Measurements from ENCODE around the gene CNP. TPM values are rescaled to one million over a fixed set of nuclear protein-coding genes. Genes with fewer than 3 reads are reported as not detected.
"Not testable (repeated sequence)": the region's sequence is repeated elsewhere in the genome, so short reads cannot be mapped to it uniquely, and the experiment has no call there.

The CNP gene
- total and polyA plus RNA-seq, 2 donors (not counting 1 experiment from before 2014, with no cell fraction given) = 19.0 to 45.2 TPM

GRCh38 chr17:41930009-41930832, 36.4 kb upstream of the CNP start, which contains the start of gene ODAD4:
Gene ODAD4, plus strand, starts transcription at chr17:41930617. Its CDS starts 107 bp downstream, at chr17:41930724.
- Histone ChIP-seq H3K27me3 (replicated peaks in 1 of 4; ENCODE audit: control extremely low read depth in 1 of 4, control insufficient read depth in 3 of 4, insufficient read depth in 4 of 4, low read length in 3 of 4) (no peaks in the 10 kb centered on the region), H3K36me3 (replicated peaks in 1 of 2; ENCODE audit: control extremely low read depth in 1 of 2, control insufficient read depth in 1 of 2, extremely low read depth in 1 of 2, insufficient read depth in 2 of 2, low read length in 1 of 2) (no peaks in the 10 kb centered on the region), H3K9ac (ENCODE audit: low read length) (peak within 1 kb of the TSS; percentile 79), H3K4me3 (ENCODE audit: control extremely low read depth in 1 of 5, extremely low read depth in 1 of 5, insufficient read depth in 1 of 5, low read depth in 2 of 5, low read length in 4 of 5) (peak within 1 kb of the TSS; percentile 46 to 92 (median 81)), H3K4me2 (replicated peaks; ENCODE audit: low read depth, low read length, poor library complexity, severe bottlenecking) (peak within 1 kb of the TSS; percentile 89), H3K79me2 (ENCODE audit: control insufficient read depth, insufficient read depth, low read length) (no peaks in the 10 kb centered on the region), H3K9me3 (ENCODE audit: control extremely low read depth in 1 of 3, control insufficient read depth in 2 of 3, insufficient read depth in 1 of 3, low read length in 2 of 3) (no peaks in the 10 kb centered on the region), H2AFZ (ENCODE audit: insufficient read depth, low read depth, low read length, poor library complexity, severe bottlenecking) (peak within 1 kb of the TSS; percentile 94), H3K27ac (ENCODE audit: low read length in 2 of 2) (peak within 1 kb of the TSS; percentile 60 to 83), H4K20me1 (ENCODE audit: control insufficient read depth, insufficient read depth, low read length, poor library complexity, severe bottlenecking) (no peaks in the 10 kb centered on the region), H3K4me1 (ENCODE audit: control insufficient read depth in 2 of 2, insufficient read depth in 2 of 2, low read length in 2 of 2) (peaks cover 10 to 32% of the 10 kb centered on the region in 2 donors)
- peak within 1 kb of the TSS; percentile 96 for H3K4me3 Mint-ChIP-seq
- ChIA-PET POLR2A (interaction anchor here (0.5 to 2.3 kb wide), 11 partner anchors 9 to 1032 kb away, joined by 3 to 16 read pairs (median 5); partner anchors contain the start of genes ACLY, CNP, DNAJC7 and KAT2A), CTCF (interaction anchor here (0.7 to 1.6 kb wide), 7 partner anchors 11 to 764 kb away, joined by 3 to 5 read pairs (median 3); partner anchors contain the start of genes ACLY, CNP, NKIRAS2 and P3H4)
- no peak for TF ChIP-seq CTCF (IDR thresholded peaks at IDR 0.05)
- no peak for TF ChIP-seq EZH2 (IDR thresholded peaks at IDR 0.05; ENCODE audit: borderline replicate concordance, insufficient read depth, low read depth, low read length, poor library complexity, severe bottlenecking)
- WGBS (ENCODE audit: insufficient coverage) = 3% methylated on average over 38 of the region's 43 CpGs
- peak; percentile 99 for ATAC-seq (ENCODE audit: low read depth)
- peaks cover 30% of the 10 kb centered on the region for H3K4me1 Mint-ChIP-seq
- intact Hi-C loops (cut with micrococcal nuclease) = loop anchor here (1.0 to 2.0 kb wide), 6 partner anchors 11 to 186 kb away; partner anchors contain the start of genes DHX58, KLHL11 and NKIRAS2
- peak within 1 kb of the TSS; percentile 88 for H3K27ac Mint-ChIP-seq
- no peaks in the 10 kb centered on the region for H3K9me3 Mint-ChIP-seq (ENCODE audit: insufficient read depth)
- H3K27me3 Mint-ChIP-seq = no peaks in the 10 kb centered on the region
- DNase-seq = peak; percentile 95

- not testable (repeated sequence) for H4K20me1 ChIP-seq (ENCODE audit: control insufficient read depth, insufficient read depth, low read length, poor library complexity, severe bottlenecking); H3K36me3 ChIP-seq (replicated peaks in 1 of 2; ENCODE audit: control extremely low read depth in 1 of 2, control insufficient read depth in 1 of 2, extremely low read depth in 1 of 2, insufficient read depth in 2 of 2, low read length in 1 of 2); DNase-seq; H3K79me2 ChIP-seq (ENCODE audit: control insufficient read depth, insufficient read depth, low read length); H3K9me3 ChIP-seq (ENCODE audit: control extremely low read depth in 1 of 3, control insufficient read depth in 2 of 3, insufficient read depth in 1 of 3, low read length in 2 of 3); H3K9me3 Mint-ChIP-seq (ENCODE audit: insufficient read depth); H3K27me3 ChIP-seq (replicated peaks in 1 of 4; ENCODE audit: control extremely low read depth in 1 of 4, control insufficient read depth in 3 of 4, insufficient read depth in 4 of 4, low read length in 3 of 4); H3K27me3 Mint-ChIP-seq
- ChIA-PET CTCF (interaction anchor here (0.7 to 1.6 kb wide), 7 partner anchors 12 to 763 kb away, joined by 3 to 5 read pairs (median 3); partner anchors contain the start of genes ACLY, CNP, NKIRAS2 and P3H4), POLR2A (interaction anchor here (0.5 to 2.3 kb wide), 10 partner anchors 10 to 1032 kb away, joined by 3 to 16 read pairs (median 5); partner anchors contain the start of genes ACLY, CNP, DNAJC7 and KAT2A)
- H3K4me1 ChIP-seq (ENCODE audit: control insufficient read depth in 2 of 2, insufficient read depth in 2 of 2, low read length in 2 of 2) = peaks cover 10 to 29% of the 10 kb centered on the region in 2 donors
- H3K4me3 ChIP-seq (ENCODE audit: control extremely low read depth in 1 of 5, extremely low read depth in 1 of 5, insufficient read depth in 1 of 5, low read depth in 2 of 5, low read length in 4 of 5) = peak overlapping the region; percentile 46 to 92 (median 81)
- peak overlapping the region; percentile 79 for H3K9ac ChIP-seq (ENCODE audit: low read length)
- H3K4me1 Mint-ChIP-seq = peaks cover 29% of the 10 kb centered on the region
- H3K27ac Mint-ChIP-seq = peak overlapping the region; percentile 88
- ATAC-seq (ENCODE audit: low read depth) = peak; percentile 42
- H3K27ac ChIP-seq (ENCODE audit: low read length in 2 of 2) = peak overlapping the region; percentile 57 to 83
- peak overlapping the region; percentile 94 for H2AFZ ChIP-seq (ENCODE audit: insufficient read depth, low read depth, low read length, poor library complexity, severe bottlenecking)
- peak overlapping the region; percentile 96 for H3K4me3 Mint-ChIP-seq
- intact Hi-C loops (cut with micrococcal nuclease) = loop anchor here (1.0 to 2.0 kb wide), 6 partner anchors 11 to 186 kb away; partner anchors contain the start of genes DHX58, KLHL11 and NKIRAS2
- 85% methylated on average over 4 of the region's 18 CpGs for WGBS (ENCODE audit: insufficient coverage)
- peak overlapping the region; percentile 89 for H3K4me2 ChIP-seq (replicated peaks; ENCODE audit: low read depth, low read length, poor library complexity, severe bottlenecking)
These were observed 35.8 kb upstream of the CNP start for GRCh38 chr17:41930833-41931156.

GRCh38 chr17:41931715-41932114, 34.9 kb upstream of the CNP start:
- not testable (repeated sequence) for H3K27me3 ChIP-seq (replicated peaks in 1 of 4; ENCODE audit: control extremely low read depth in 1 of 4, control insufficient read depth in 3 of 4, insufficient read depth in 4 of 4, low read length in 3 of 4); H3K9me3 Mint-ChIP-seq (ENCODE audit: insufficient read depth); H3K4me3 Mint-ChIP-seq; DNase-seq; H3K9ac ChIP-seq (ENCODE audit: low read length); H2AFZ ChIP-seq (ENCODE audit: insufficient read depth, low read depth, low read length, poor library complexity, severe bottlenecking); H3K36me3 ChIP-seq (replicated peaks in 1 of 2; ENCODE audit: control extremely low read depth in 1 of 2, control insufficient read depth in 1 of 2, extremely low read depth in 1 of 2, insufficient read depth in 2 of 2, low read length in 1 of 2); H3K9me3 ChIP-seq (ENCODE audit: control extremely low read depth in 1 of 3, control insufficient read depth in 2 of 3, insufficient read depth in 1 of 3, low read length in 2 of 3); H3K4me2 ChIP-seq (replicated peaks; ENCODE audit: low read depth, low read length, poor library complexity, severe bottlenecking); H3K27me3 Mint-ChIP-seq; H3K4me3 ChIP-seq (ENCODE audit: control extremely low read depth in 1 of 5, extremely low read depth in 1 of 5, insufficient read depth in 1 of 5, low read depth in 2 of 5, low read length in 4 of 5); H3K27ac Mint-ChIP-seq; H4K20me1 ChIP-seq (ENCODE audit: control insufficient read depth, insufficient read depth, low read length, poor library complexity, severe bottlenecking); ATAC-seq (ENCODE audit: low read depth); H3K27ac ChIP-seq (ENCODE audit: low read length in 2 of 2); H3K79me2 ChIP-seq (ENCODE audit: control insufficient read depth, insufficient read depth, low read length)
- H3K4me1 Mint-ChIP-seq = peaks cover 24% of the 10 kb centered on the region
- ChIA-PET CTCF (interaction anchor here (1.6 kb wide), 1 partner anchor 34 kb away, joined by 4 read pairs; the partner anchor contains the start of gene CNP), POLR2A (interaction anchor here (1.2 kb wide), 1 partner anchor 13 kb away, joined by 3 read pairs; no protein-coding TSS in a partner anchor)
- intact Hi-C loops (cut with micrococcal nuclease) = loop anchor here (2.0 kb wide), 1 partner anchor 31 kb away; no protein-coding TSS in a partner anchor
- H3K4me1 ChIP-seq (ENCODE audit: control insufficient read depth in 2 of 2, insufficient read depth in 2 of 2, low read length in 2 of 2) = peaks cover 10 to 22% of the 10 kb centered on the region in 2 donors
- no CpG with 5 or more reads among the region's 4 CpGs for WGBS (ENCODE audit: insufficient coverage)
